HG03565 (cell line): ENCODE results near the gene IL20.
"Not testable (repeated sequence)": the region's sequence is repeated elsewhere in the genome, so short reads cannot be mapped to it uniquely, and the experiment has no call there.

Experiments used
- ATAC-seq: cut with Tn5 transposase; IDR thresholded peaks from one replicate; pipeline ENCODE4 v1.9.1; 2021; ENCODE audit warnings: mild to moderate bottlenecking, moderate library complexity; ENCODE audit not compliant: unreplicated experiment

The IL20 gene

DNA sequence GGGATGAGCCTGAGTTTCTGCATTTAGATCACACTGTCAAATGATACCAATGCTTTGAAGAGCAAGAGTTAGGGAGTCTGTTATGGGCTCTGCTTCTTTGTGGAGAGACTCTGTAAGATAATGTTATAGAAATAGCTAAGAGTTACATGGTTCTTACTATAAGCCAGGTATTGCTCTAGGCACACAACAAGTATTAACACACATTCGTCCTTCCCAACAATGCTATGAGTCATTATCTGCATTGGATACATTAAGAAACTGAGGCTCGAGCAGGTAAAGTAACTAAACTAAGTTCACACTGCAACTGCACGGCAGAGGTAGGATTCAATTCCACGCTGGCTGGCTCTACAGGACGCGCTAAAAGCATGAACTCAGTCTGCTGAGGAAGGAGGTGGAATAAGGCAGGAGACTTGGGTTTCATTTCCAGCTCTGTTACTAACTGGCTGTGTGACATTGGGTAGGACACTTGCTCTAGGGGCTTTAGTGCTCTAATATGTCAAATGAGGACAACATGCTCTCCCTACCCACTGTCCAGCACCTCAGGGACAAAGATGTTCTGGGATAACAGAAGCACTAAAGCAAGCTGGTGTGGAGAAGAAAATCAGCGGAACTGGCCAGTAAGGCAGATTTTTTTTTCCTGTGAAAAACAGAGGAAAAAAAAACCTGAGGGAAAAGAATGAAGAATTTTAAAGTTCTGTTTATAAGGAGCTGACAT is 23.7 kb upstream of the IL20 start:
- no peak for ATAC-seq

DNA sequence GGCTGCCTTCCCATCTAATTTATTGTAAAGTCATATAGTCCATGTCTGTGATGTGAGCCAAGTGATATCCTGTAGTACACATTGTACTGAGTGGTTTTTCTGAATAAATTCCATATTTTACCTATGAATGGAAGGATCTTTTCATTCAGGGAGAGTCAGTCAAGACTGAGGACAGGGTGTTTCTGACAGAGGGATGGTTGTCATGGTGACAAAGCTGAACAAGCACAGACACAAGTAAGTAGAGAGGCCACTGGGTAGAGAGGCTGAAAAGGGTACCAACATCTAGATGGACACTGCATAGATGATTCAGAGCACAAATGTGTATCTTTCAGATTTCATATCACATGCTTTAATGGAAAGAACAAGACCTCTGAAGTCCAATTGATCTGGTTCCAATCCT is 22.6 kb upstream of the IL20 start:
- no peak for ATAC-seq

DNA sequence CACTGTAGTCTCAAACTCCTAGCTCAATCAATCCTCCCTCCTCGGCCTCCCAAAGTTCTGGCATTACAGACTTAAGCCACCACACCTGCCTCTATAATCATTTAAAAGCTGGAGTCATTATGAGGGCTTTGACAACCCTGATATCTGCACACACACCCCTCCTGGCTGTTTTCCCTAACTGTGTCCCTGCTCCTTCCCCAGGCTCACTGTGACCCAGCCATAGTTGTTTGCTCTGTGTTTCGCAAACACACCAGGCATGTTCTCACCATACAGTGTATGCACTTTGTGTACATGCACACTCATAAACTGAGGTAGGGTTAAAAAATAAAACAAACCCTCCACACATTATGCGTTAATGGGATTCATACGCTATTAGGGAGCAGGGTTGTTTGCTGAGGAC is 21.8 kb upstream of the IL20 start:
- no peak for ATAC-seq

DNA sequence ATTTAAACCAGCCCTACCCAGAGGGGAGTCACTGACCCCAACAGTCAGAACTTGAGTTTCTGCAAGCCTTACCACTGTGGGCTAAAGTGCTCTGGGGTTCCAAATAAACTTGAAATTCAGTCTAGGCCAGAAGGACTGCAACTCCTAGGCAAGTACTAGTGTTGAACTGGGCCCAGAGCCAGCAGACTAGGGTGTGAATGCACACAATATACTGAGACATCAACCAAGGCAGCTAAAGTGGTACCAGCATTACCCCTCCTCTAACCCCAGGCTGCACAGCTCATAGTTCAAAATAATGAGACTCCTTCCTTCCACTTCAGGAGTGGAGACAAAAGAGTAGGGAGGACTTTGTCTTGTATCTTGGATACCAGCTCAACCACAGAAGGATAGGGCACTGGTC is 18.9 kb upstream of the IL20 start:
- no peak for ATAC-seq

DNA sequence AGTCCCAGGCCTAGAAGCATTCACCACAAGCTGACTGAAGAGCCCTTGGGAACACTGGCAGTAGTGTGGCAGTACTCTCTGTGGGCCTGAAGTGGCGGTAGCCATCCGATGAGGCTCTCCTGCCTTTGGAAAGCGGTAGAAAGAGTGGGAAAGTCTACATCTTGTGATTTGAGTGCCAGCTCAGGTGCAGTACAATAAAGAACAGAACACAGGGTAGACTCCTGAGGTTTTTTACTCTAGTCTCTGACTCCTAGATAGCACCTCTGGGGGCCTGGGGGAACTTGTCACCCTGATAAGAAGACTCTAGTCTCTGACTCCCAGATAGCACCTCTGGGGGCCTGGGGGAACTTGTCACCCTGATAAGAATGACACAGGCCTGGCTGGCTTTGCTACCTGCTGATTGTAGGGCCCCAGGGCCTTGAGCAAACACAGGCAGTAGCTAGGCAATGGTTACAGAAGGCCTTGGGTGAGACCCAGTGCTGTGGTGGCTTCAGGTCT is 18.0 kb upstream of the IL20 start:
- no peak for ATAC-seq

DNA sequence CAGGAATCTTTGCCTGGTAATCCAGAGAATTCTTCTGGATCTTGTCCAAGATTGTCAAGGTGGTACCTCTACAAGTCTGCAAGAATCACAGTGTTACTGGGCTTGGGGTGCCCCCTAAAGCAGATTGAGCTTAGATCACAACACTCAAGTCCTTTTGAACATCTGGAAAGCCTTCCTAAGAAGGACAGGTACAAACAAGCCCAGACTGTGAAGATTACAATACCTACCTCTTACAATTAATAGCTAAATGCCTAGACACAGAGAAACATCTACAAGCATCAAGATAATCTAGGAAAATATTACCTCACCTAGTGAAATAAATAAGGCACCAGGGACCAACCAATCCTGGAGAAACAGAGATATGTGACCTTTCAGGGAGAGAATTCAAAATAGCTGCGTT is 17.5 kb upstream of the IL20 start:
- ATAC-seq = no peak

DNA sequence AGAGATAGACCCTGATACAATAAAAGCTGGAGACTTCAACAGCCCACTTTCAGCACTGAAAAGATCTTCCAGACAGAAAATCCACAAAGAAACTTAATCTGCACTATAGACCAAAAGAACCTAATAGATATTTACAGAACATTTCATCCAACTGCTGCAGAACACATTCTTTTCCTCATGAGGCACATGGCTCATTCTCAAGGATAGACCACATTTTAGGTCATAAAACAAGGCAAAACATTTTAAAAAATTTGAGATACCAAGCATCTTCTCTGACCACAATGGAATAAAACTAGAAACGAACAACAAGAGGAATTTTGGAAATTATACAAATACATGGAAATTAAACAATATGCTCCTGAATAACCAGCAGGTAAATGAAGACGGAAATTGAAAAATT is 15.0 kb upstream of the IL20 start:
- ATAC-seq = no peak

DNA sequence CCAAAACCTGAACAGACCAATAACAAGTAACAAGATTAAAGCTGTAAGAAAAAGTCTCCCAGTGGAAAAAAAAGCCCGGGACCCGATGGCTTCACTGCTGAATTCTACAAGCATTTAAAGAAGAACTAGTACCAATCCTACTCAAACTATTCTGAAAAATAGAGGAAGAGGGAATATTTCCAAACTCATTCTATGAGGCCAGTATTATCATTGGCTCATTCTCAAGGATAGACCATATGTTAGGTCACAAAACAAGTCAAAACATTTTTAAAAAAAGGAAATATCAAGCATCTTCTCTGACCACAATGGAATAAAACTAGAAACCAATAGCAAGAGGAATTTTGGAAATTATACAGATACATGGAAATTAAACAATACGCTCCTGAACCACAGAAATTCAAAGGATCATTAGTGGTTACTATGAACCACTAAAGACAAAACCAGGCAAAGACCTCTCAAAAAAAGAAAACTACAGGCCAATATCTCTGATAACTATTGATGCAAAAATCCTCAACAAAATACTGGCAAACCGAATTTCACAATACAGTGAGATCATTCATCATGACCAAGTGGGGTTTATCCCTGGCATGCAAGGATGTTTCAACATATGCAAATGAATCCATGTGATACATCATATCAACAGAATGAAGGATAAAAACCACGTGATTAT is 13.9 kb upstream of the IL20 start:
- ATAC-seq = no peak

DNA sequence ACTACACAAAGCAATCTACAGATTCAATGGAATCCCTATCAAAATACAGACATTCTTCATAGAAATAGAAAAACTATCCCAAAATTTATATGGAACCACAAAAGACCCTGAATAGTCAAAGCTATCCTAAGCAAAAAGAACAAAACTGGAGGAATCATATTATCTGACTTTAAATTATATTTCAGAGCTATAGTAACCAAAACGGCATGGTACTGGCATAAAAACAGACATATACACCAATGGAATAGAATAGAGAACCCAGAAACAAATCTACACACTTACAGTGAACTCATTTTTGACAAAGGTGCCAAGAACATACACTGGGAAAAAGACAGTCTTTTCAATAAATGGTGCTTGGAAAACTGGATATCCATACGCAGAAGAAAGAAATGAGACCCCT is 12.8 kb upstream of the IL20 start:
- ATAC-seq = not testable (repeated sequence)

DNA sequence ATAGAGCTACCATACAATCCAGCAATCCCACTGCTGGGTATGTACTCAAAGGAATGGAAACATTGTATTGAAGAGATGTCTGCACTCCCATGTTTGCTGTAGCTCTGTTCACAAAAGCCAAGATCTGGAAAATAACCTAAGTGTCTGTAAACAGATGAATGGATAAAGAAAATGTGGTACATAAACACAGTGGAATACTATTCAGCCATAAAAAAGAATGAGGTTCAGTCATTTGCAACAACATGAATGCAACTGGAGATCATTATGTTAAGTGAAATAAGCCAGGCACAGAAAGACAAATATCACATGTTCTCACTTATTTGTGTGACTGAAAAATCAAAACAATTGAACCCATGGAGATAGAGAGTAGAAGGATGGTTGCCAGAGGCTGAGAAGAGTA is 11.7 kb upstream of the IL20 start:
- ATAC-seq = not testable (repeated sequence)

DNA sequence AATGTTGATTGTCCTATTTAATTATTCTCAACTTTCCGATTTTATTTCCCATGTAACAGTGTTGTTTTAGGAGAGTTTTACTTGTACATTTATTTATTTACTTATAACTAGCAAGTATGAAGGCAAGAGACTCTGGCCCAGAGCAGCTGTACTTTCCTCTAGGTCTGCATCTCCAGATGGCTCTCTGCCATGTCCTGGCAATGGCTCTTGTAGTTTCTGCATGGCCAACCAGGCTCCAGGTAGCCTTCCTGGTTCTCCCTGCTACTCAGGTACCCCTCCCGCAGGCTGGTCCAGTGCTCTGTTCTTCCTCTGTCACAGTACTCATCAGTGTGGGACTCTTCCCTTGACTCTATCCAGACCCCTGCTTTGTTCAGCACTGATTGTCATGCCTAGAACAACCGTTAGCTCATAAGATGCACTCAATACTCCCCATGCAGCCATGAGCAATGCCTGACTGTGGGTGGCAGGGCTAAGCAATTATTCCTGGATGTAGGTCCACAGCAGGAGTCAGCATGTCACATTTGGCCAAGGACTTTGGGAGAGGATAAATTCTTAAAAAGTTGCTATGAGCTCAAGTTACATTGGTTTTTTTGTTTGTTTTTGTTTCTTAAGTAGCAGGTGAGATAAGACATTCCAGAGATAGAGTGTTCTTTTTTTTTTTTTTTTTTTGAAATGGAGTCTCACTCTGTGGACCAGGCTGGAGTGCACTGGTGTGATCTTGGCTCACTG is 10.9 kb upstream of the IL20 start:
- ATAC-seq = no peak

DNA sequence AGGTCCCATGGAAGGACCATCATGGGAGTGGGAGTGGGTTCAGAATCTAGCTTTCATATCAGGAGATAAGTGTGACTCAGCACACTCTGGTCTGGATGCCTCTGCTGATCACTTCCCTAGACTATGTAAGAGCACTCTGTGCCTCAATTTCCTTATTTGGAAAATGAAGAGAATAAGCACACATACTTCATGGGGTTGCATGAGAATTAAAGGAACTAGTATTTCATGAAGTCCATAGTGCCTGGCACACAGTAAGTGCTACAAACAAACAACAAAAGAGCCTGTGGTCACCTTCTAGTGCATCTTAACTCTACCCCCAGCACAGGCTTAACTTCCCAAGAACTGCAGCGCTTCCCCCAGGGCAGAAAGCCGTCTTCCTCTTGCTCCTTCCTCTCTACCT is 9.6 kb upstream of the IL20 start:
- no peak for ATAC-seq

DNA sequence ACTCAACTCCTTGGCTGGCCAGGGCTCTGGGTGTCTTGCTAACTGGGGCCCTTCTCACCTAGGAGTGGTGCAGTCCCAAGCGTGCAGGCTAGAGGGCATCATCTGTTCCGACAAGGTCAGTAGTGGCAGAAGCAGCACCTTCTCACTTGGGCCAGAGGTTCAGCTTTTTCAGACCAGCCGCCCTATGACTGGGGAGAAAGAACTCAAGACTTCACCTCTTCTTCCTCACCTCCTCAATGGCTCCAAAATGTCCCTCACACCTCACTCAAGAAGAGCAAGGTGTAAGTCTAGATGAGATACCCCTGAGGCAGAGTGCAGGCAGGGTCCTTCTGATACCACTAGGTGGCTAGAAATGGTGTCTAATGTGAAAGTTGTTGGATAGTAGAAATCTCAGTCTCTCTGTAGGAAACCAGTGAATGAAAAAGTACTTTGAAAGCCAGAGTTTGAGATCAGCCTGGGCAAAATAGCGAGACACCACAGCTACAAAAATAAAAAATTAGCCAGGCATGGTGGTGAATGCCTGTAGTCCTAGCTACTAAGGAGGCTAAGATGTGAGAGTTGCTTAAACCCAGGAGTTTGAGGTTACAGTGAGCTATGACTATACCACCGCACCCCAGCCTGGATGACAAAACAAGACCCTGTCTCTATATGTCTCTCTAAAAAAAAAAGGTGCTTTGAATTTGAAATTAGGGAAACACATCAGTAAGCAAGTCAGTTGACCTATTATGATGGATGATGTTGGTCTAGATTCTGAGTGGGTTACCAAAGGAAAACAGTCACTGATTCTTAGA is 8.6 kb upstream of the IL20 start:
- no peak for ATAC-seq

DNA sequence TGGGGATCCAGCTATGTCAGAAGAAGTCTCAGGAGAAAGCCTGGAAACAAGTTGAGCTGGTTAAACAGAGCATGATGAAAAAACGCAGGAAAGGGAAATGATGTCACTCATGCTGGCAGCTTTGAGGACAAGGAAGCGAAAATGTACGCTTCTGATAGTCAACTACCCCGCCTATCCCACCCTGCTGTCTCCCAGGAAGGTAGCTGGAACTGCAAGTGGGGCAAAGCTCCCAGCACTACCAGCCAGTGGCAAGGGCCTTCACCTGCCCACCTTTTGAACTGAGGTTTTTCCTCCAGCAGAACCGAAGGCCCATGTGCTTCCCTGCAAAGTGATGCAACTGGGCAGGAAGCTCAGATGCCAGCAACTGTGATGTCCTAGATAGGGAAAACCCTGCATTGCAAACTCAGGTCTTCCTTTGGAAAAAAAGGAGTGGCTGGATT is 6.3 kb upstream of the IL20 start:
- no peak for ATAC-seq

DNA sequence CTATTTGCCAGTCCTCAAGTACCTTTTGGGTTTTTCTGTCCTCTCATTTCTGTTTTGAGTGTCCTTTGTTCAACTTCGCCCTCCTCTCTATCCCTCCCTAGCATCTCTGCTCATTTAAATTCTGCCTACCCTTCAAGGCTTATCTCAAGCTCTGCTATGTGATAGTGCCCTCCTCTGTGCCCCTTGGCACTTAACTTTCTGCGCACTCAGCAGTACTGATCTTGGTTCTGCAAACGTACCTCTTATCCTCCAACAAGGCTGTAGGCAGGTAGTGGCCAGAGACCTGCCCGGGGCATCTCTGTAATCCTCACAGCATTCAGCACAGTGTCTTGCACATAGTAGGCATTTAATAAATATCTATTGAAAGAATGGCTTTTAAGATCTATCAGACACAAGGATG is 5.3 kb upstream of the IL20 start:
- ATAC-seq = no peak

DNA sequence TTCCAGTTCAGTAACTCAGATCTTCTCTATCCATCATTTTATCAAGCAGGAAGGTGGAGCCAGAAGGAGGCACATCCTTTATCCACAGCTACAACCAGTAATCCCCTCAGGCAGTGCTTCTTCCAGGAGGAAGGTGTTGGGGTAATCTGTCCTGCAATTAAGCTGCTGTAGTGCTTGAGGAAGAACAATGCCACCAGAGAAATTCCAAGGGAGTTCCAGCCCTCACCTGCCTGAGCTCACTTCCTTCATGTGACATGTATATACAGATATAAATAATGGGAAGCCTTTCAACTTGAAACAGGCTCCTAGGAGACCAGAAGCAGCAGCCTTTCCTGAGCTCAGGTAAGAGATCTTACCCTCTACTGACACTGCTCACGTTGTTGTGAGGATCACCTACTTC is 2.2 kb upstream of the IL20 start:
- no peak for ATAC-seq

DNA sequence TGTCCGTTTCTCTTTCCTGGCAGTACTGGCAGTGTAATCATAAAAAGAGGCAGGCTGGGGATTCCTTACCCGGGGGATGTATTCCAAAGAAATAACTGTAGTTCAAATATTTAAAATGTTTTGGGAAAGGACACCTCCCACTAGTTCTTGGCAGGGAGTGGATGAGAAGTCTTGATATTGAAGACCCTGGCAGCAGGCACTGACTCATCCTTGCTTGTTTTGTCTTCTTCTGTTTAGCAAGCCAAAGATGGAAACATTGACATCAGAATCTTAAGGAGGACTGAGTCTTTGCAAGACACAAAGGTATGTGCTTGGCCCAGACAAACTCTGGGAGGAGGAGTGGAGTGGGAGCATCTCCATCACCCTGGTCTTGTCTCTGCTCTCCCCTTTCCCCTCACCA is 639 bp downstream of the IL20 start:
- ATAC-seq = no peak

DNA sequence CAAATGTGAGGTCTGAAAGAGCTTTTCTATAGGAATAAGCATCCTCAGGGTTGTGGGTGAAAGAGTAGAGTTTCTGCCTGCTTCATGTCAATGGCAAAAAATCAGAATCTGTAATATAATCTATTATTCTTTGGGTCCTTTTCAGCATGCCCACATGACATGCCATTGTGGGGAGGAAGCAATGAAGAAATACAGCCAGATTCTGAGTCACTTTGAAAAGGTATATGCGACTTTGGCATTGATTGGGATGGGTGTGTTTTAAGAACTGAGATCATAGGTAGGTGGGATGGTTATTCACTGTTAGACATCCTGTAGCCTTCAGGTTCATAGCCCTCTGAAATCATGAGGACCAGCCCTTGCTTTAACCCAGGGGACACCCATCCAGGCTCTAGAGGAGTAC is 1.8 kb downstream of the IL20 start:
- no peak for ATAC-seq

DNA sequence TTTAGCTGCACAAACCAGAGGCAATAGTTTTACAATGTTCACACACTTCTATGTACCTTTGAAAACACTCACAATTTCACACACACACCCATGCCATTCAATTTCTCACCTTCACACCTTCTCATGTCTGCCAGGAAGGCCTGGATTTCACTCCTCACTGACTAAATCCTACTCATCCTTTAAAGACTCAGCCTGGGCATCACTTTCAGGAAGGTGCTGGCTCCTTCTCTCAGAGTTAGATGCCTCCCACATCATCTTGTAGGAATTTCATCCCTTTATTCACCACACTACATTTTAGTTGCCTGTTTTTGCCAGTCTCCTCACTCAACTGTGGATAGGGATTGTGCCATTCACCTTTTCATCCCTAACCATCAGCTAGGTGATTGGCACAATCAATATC is 2.3 kb downstream of the IL20 start:
- ATAC-seq = no peak

DNA sequence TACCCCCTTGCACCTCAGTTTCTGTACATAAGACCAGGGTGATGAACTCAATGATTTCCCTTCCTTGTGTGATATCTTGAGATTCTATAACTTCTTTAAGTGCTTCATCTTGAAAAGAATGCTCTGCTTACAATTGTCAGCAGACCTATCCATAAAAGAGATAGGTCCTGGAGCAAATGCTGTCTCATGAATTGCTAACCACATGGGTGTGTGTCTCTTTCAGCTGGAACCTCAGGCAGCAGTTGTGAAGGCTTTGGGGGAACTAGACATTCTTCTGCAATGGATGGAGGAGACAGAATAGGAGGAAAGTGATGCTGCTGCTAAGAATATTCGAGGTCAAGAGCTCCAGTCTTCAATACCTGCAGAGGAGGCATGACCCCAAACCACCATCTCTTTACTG is 2.8 kb downstream of the IL20 start:
- ATAC-seq = no peak

DNA sequence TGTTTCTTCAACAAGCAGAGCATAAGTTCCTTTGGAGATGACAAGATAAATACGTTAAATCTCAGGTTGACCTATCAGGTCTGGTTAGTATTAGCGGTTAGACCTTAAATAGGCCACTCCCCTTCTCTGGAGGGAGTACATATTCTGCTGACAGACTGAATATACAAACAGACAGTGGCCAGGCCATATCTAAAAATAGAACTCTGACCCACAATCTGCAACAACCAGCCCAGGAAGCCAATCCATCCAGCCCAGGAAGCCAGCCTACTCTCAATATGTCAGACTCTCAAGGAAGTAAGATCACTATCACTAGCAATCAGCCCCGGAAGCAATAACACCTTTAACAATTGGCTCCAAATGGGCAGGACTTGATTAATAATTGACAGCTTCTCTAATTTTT is 6.7 kb downstream of the IL20 start:
- no peak for ATAC-seq
